Lower leg skin (tissue), 3 donors: Measurements from ENCODE around the gene GATM.

Experiments used
- CTCF ChIP-seq, 3 donors: fragments of 450-650 bp; IDR thresholded peaks; one replicate each; pipeline ENCODE4 v1.5.1; 2016; ENCODE audit warnings: antibody characterized with exemption in 3 of 3, mild to moderate bottlenecking in 3 of 3, moderate library complexity in 2 of 3
- POLR2A ChIP-seq, 2 donors: fragments of 450-650 bp; IDR thresholded peaks; one replicate each; pipeline ENCODE4 v1.6.1; 2016 to 2017; ENCODE audit warnings: antibody characterized with exemption in 2 of 2, mild to moderate bottlenecking in 1 of 2, moderate library complexity in 1 of 2

GRCh38 chr15:45351227-45351626 is 27.1 kb downstream of the GATM start:
- no peak for TF ChIP-seq POLR2A (IDR thresholded peaks at IDR 0.05)
- no peak for TF ChIP-seq CTCF (IDR thresholded peaks at IDR 0.05)
